ENCODE results near the gene ENPP7.

GRCh38 chr17:79690466-79690865, 40.3 kb upstream of the ENPP7 start:
- no peak for TF ChIP-seq POLR2AphosphoS5 (IDR thresholded peaks at IDR 0.05; ENCODE audit: low read depth, low read length)
- no peak for TF ChIP-seq TAF1 (IDR thresholded peaks at IDR 0.05; ENCODE audit: low read depth, low read length)
- no peak for TF ChIP-seq POLR2A (IDR thresholded peaks at IDR 0.05; ENCODE audit: low read depth, low read length)
- TF ChIP-seq SPI1 (IDR thresholded peaks at IDR 0.05; ENCODE audit: low read depth, low read length), result no peak
- no peak for TF ChIP-seq POU2F2 (IDR thresholded peaks at IDR 0.05; ENCODE audit: low read depth, low read length)

Data from GM12891 (cell line).